ENCODE results near the gene PRPF38A.

Gene PRPF38A

DNA sequence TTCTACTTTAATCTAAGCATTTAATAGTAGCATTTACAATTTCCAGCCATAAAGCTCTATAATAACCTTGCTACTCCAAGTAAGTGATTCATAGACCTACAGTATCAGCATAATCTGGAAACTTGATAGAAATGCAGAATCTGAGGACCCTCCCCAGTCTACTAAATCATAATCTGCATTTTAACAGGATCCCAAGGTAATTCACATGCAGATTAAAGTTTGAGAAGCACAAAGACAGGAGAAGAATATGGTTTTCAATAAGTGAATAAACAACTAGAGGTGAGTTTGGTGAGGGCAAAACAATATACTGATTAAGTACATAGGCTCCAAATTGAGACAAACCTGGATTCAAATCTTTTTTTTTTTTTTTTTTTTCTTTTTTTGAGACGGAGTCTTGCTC lies 57.4 kb downstream of the PRPF38A start:
- DNase-seq (ENCODE audit: low read depth) = no peak

GRCh38 chr1:52463891-52464290 lies 59.5 kb downstream of the PRPF38A start:
- DNase-seq (ENCODE audit: low read depth) = no peak

DNA sequence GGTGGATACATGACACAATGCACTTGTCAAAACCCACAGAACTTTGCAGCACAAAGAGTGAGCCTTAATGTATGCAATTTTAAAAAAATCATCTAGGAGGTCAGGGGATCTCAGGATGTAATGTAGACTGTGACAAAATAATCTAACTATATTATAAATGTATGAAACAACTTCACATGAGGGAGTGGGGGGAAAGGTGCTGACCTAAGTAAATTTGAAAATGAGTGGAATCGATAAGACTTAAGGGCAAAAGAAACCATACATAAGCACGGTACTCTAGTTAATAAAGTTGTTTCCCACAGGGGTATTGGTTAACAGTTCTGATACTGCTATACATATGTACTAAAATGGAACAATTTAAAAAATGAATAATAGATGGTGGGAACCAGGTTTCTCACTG lies 64.7 kb downstream of the PRPF38A start:
- no peak for DNase-seq (ENCODE audit: low read depth)

Data from T follicular helper cell (primary cell).